ENCODE measurements around the gene SP1. TPM values are rescaled to one million over a fixed set of nuclear protein-coding genes. Genes with fewer than 3 reads are reported as not detected.
"Not testable (repeated sequence)": the region's sequence is repeated elsewhere in the genome, so short reads cannot be mapped to it uniquely, and the experiment has no call there.

The SP1 gene
- total and polyA plus RNA-seq, 9 of the 15 experiments (the other 6 are each of a cell fraction or from before 2014, with no cell fraction given), result 8.0 to 65.5 (median 41.6) TPM

DNA sequence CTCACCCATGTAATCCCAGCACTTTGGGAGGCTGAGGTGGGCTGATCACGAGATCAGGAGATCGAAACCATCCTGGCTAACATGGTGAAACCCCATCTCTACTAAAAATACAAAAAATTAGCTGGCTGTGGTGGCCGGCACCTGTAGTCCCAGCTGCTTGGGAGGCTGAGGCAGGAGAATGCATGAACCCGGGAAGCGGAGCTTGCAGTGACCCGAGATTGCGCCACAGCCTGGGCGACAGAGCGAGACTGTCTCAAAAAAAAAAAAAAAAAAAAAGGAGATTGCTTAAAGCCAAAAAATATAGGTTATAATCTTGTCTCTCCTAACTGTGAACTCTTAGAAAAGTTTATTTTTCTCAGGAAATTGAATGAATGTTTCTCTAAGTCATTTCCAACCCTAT, 55.4 kb downstream of the SP1 start:
- BruUV-seq (replicated peaks); H3K4me3 ChIP-seq; H3K4me2 ChIP-seq (ENCODE audit: insufficient read depth, low read length); DNase-seq (ENCODE audit: extremely low read depth in 1 of 4, low spot score in 3 of 4); intact Hi-C loops (cut with micrococcal nuclease); H3K27ac ChIP-seq (ENCODE audit: extremely low read depth, low read depth, low read length); H2AFZ ChIP-seq (ENCODE audit: low read depth, low read length); in situ Hi-C loops (cut with MboI); H3K9ac ChIP-seq (ENCODE audit: insufficient read depth in 1 of 2, low read depth in 2 of 2, low read length in 2 of 2); H3K9me3 ChIP-seq (replicated peaks; ENCODE audit: control insufficient read depth, insufficient read depth, low read depth, low read length); FAIRE-seq; H3K79me2 ChIP-seq (ENCODE audit: control insufficient read depth, insufficient read depth, low read length); H3K9me1 ChIP-seq (ENCODE audit: control insufficient read depth, insufficient read depth, low read length); H4K20me1 ChIP-seq (replicated peaks; ENCODE audit: control insufficient read depth, insufficient read depth, low read length); H3K27me3 ChIP-seq (ENCODE audit: control insufficient read depth in 2 of 2, insufficient read depth in 2 of 2, low read length in 2 of 2); ATAC-seq: not testable (repeated sequence)
- POLR2A ChIA-PET, result interaction anchor here (0.8 to 2.0 kb wide), 2 partner anchors 9 to 269 kb away, joined by 3 to 5 read pairs; no protein-coding TSS in a partner anchor
- Histone ChIP-seq H3K36me3 (ENCODE audit: control insufficient read depth, insufficient read depth, low read length) (peaks cover 13% of the 10 kb centered on the region; the same call in 1 of the 3 replicates), H3K4me1 (replicated peaks in 1 of 2; ENCODE audit: control insufficient read depth in 2 of 2, insufficient read depth in 2 of 2, low read length in 2 of 2) (peaks cover 4 to 20% of the 10 kb centered on the region in 2 experiments; a peak in 3 of 5 replicates)
- CTCF ChIA-PET (ENCODE audit: low intra/inter-chr PET ratio), result interaction anchor here (0.7 kb wide), 1 partner anchor 159 kb away, joined by 3 read pairs; no protein-coding TSS in a partner anchor
- 86% methylated on average over 9 of the region's 9 CpGs for WGBS (ENCODE audit: insufficient coverage, low coverage, missing lambda C conversion rate)

DNA sequence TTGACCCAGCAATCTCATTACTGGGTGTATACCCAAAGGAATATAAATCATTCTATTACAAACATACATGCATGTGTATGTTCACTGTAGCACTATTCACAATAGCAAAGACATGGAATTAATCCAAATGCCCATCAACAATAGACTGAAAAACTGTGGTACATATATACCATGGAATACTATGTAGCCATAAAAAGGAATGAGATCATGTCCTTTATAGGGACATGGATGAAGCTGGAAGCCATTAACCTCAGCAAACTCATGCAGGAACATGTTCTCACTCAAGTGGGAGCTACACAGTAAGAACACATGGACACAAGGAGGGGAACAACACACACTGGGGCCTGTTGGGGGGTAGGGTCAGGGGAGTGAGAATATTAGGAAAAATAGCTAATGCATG, 59.6 kb downstream of the SP1 start:
- DNase-seq (ENCODE audit: extremely low read depth in 1 of 4, low spot score in 3 of 4); H3K27ac ChIP-seq (ENCODE audit: extremely low read depth, low read depth, low read length); CTCF ChIA-PET (ENCODE audit: low intra/inter-chr PET ratio); H3K27me3 ChIP-seq (ENCODE audit: control insufficient read depth in 2 of 2, insufficient read depth in 2 of 2, low read length in 2 of 2); FAIRE-seq; H2AFZ ChIP-seq (ENCODE audit: low read depth, low read length); in situ Hi-C loops (cut with MboI); H3K9me3 ChIP-seq (replicated peaks; ENCODE audit: control insufficient read depth, insufficient read depth, low read depth, low read length); ATAC-seq; H3K9me1 ChIP-seq (ENCODE audit: control insufficient read depth, insufficient read depth, low read length); BruUV-seq (replicated peaks); intact Hi-C loops (cut with micrococcal nuclease); H4K20me1 ChIP-seq (replicated peaks; ENCODE audit: control insufficient read depth, insufficient read depth, low read length); H3K9ac ChIP-seq (ENCODE audit: insufficient read depth in 1 of 2, low read depth in 2 of 2, low read length in 2 of 2); H3K4me3 ChIP-seq; H3K4me2 ChIP-seq (ENCODE audit: insufficient read depth, low read length): not testable (repeated sequence)
- peaks cover 17 to 37% of the 10 kb centered on the region in 2 experiments; a peak in 4 of 5 replicates for H3K4me1 ChIP-seq (replicated peaks in 1 of 2; ENCODE audit: control insufficient read depth in 2 of 2, insufficient read depth in 2 of 2, low read length in 2 of 2)
- POLR2A ChIA-PET, result interaction anchor here (0.7 to 2.0 kb wide), 4 partner anchors 10 to 18 kb away, joined by 3 to 5 read pairs (median 4); no protein-coding TSS in a partner anchor
- TF ChIP-seq ZNF146 (CRISPR knock-in tag; IDR thresholded peaks at IDR 0.05; ENCODE audit: unreplicated experiment), result peak; percentile 92
- H3K36me3 ChIP-seq (ENCODE audit: control insufficient read depth, insufficient read depth, low read length), result peaks cover 13% of the 10 kb centered on the region; the same call in 2 of the 3 replicates
- H3K79me2 ChIP-seq (ENCODE audit: control insufficient read depth, insufficient read depth, low read length), result peaks cover 27% of the 10 kb centered on the region
